ENCODE results near the gene ZMYM3.
"Not testable (repeated sequence)": the region's sequence is repeated elsewhere in the genome, so short reads cannot be mapped to it uniquely, and the experiment has no call there.

The ZMYM3 gene

DNA sequence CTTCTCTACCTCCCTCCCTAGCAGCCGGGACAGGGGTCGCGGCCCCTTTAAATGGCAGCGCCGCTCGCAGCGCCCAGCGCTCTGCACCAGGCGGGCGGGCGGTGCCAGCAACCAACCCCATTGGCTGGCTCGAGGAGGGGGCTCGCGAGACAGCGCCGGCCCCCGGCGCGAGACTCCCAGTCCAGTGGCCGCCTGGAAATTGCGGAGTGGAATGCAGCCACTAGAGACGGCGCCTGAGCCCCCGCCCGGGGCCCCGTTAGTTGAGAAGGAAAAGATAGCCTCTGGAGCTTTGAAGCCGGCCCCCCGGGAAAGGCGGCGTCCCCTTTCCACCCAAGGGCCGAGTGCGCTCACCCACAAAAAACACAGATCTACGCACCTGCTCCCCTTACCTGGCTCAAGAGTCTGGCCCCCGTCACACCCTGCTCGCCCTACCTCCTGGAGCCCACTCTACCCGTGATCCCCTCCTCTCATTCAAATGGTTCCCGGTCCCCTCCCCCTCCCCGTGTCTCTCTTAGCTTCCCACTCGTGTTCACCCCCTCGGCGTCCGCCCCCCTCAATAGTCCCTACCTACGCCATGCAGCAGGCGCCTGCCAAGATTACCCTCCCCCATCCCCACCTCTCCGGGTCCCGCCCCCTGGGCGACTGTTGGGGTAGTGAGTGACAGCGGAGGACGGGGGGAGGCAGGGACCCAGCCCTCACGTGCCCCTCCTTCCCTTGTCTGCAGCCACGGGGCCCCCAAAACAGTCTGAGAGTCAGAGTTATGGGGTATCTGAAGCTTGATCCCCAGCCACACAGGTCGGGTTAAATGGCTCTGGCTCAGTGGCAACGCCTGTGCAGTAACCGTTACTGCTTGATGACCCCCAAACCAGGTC lies at the start of gene ZMYM3:
TSS of gene ZMYM3 (minus strand) at position 49 of the 872 bp plus-strand sequence. CDS start 885 bp downstream, outside the sequence.
- DNase-seq (ENCODE audit: low read depth in 2 of 2) = peak; percentile 65 to 76

DNA sequence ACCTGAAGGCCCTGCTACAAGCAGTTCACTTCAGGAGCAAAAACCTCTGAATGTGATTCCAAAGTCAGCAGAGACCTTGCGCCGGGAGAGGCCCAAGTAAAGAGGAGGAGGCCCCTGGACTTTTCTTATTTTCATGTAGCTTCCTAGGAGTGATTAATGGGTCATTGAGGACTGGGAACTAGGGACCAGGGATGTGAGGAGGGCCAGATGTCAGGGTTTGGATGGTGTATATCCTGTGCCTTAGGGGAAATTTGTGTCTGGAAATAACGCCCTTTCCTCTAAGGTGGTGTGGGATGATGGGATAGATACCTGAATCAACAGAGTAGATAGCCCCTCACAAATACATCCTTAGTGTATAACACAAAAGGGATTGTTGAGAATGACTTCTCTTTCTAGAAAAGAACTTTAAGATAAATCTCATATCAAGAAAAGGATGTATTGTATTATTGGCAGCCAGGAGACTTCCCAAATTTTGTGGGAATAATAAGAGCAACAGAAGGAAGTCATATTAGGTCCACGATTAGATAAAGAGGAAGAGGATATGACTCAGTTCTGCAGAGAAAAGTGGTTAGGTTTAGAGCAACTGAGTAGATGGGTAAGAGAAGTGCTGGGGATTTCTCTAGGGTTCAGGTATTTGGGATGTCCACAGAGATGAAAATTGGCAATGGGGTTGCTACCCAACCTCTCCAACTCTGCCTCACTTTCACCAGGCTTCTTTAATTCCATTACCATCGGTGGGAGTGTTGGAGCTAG lies 48.7 kb upstream of the ZMYM3 start:
- no peak for DNase-seq (ENCODE audit: low read depth in 2 of 2)

- DNase-seq (ENCODE audit: low read depth in 2 of 2) = no peak
Measured at GRCh38 chrX:71301195-71301924, 47.4 kb upstream of the ZMYM3 start, which contains the start of gene ITGB1BP2. TSS of gene ITGB1BP2 (plus strand) at chrX:71301750. CDS start at chrX:71301807, 57 bp downstream.

GRCh38 chrX:71300495-71300894 lies 46.6 kb upstream of the ZMYM3 start:
- not testable (repeated sequence) for DNase-seq (ENCODE audit: low read depth in 2 of 2)

DNA sequence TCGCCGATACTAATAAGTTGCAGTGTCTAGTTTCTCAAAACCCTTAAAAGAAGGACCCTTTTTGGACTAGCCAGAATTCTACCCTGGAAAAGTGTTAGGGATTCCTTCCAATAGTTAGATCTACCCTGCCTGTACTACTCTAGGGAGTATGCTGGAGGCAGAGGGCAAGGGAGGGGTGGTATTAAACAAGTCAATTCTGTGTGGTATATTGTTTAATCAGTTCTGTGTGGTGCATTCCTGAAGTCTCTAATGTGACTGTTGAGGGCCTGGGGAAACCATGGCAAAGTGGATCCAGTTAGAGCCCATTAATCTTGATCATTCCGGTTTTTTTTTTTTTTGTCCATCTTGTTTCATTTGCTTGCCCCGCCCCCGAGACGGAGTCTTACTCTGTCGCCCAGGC lies 46.1 kb upstream of the ZMYM3 start:
- not testable (repeated sequence) for DNase-seq (ENCODE audit: low read depth in 2 of 2)

- no peak for DNase-seq (ENCODE audit: low read depth in 2 of 2)
Measured at GRCh38 chrX:71298119-71298518, 44.2 kb upstream of the ZMYM3 start.

DNA sequence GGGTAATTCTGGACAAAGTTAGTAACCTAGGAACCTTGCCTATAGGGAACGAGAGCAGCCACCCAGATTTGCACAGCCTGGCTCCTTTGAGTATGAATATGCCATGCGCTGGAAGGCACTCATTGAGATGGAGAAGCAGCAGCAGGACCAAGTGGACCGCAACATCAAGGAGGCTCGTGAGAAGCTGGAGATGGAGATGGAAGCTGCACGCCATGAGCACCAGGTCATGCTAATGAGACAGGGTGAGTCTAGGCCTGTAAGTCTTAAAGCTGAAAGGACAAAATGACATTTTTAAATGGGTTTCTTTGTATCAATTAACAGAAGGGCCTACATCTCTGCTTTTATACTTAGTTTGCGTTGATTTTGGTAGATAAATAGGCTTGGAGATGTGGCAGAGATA lies 42.9 kb upstream of the ZMYM3 start:
- no peak for DNase-seq (ENCODE audit: low read depth in 2 of 2)

GRCh38 chrX:71292669-71293365 lies 38.9 kb upstream of the ZMYM3 start:
- DNase-seq (ENCODE audit: low read depth in 2 of 2) = no peak

- DNase-seq (ENCODE audit: low read depth in 2 of 2) = no peak
Measured at GRCh38 chrX:71291381-71291780, 37.4 kb upstream of the ZMYM3 start.

DNA sequence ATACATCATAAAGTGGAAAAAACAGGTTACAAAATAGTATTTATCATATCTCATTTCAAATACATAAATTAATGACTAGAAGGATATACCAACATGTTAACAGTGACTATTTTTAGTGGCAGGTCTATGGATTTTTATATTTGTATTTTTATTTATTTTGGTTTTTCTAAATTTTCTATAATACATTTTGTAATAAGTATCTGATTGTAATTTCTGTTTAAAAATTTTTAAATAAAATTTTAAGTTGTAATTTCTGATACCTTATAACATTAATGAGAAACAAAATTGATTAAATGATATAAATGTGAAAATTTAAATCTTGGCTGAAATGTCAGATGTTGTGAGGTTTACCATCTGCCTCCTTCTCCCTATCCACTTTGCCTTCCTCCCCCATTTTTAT lies 32.0 kb upstream of the ZMYM3 start:
- no peak for DNase-seq (ENCODE audit: low read depth in 2 of 2)

- DNase-seq (ENCODE audit: low read depth in 2 of 2) = peak; percentile 68 to 70
Measured at GRCh38 chrX:71283403-71284143, 29.6 kb upstream of the ZMYM3 start, which contains the start of gene NONO. TSS of gene NONO (plus strand) at chrX:71283635. CDS start at chrX:71290638, 7,003 bp downstream.

DNA sequence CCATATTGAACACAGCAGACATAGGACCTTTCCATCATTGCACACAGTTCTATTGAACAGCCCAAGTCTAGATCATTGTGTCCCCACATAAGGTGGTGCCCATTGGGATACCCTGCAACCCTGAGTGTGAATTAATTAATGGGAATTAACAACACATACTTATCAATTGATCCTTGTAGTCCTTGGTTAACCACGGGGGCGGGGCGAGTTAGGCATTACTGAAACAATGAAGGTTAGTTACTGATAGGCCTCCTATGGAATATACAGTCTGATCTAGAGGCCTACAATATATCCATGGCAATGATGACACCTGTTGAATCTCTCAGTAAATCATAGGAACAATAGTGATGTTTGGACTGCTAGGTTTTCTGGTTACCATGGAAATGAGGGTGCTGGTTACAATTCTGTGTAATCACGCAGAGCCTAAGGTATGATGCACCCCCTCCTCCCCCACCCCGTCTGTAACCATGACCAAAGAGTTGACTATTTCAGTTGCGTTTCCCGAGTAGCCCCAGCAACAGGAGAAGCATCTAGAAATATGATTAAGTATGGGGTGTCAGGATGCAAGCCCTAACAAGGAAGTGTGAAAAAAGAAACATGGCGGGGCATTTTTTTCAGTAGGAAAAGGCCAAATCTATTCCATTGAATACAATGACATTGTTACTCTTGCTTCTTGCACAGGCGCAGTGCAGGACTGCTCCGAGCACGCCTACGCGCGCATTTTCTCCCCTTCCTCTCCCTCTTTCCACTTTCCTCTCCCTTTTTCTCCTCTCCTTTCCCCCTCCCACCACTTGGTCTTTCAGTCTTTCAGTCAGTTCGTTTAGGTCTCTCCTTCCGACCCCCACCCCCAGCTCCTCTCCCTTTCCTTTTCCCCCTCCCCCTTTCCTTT lies 28.8 kb upstream of the ZMYM3 start:
- peak; percentile 33 to 50 for DNase-seq (ENCODE audit: low read depth in 2 of 2)

GRCh38 chrX:71281300-71281699 lies 27.4 kb upstream of the ZMYM3 start:
- not testable (repeated sequence) for DNase-seq (ENCODE audit: low read depth in 2 of 2)

- DNase-seq (ENCODE audit: low read depth in 2 of 2) = not testable (repeated sequence)
Measured at GRCh38 chrX:71272313-71272712, 18.4 kb upstream of the ZMYM3 start.

- DNase-seq (ENCODE audit: low read depth in 2 of 2) = no peak
Measured at GRCh38 chrX:71269801-71270395, 16.0 kb upstream of the ZMYM3 start.

GRCh38 chrX:71268624-71269023 lies 14.7 kb upstream of the ZMYM3 start:
- DNase-seq (ENCODE audit: low read depth in 2 of 2) = not testable (repeated sequence)

GRCh38 chrX:71256856-71257255 lies 2.9 kb upstream of the ZMYM3 start:
- no peak for DNase-seq (ENCODE audit: low read depth in 2 of 2)

GRCh38 chrX:71256051-71256450 lies 2.1 kb upstream of the ZMYM3 start:
- DNase-seq (ENCODE audit: low read depth in 2 of 2) = no peak

Data from stimulated activated CD8-positive, alpha-beta memory T cell treated with anti-CD3 and anti-CD28 coated beads, Interleukin-15, amount 100 ng/mL, for 48 hours (primary cell).